Astrocyte of the spinal cord (primary cell): Measurements from ENCODE around the gene LRCOL1.

Experiments used
- DNase-seq: peaks from one replicate; pipeline ENCODE4 v3.0.0; 2011; ENCODE audit warnings: low read depth, low spot score
- H3K4me3 ChIP-seq: 2 replicates; pipeline ENCODE4 v1.5.1; 2011; ENCODE audit warnings: low read depth, mild to moderate bottlenecking, low read length, moderate library complexity
- CTCF ChIP-seq: IDR thresholded peaks from 2 replicates; pipeline ENCODE4 v1.5.1; 2012; ENCODE audit warnings: low read depth, mild to moderate bottlenecking, low read length, inconsistent platforms
- in situ Hi-C: cut with HindIII; loops from 2 replicates; pipeline ENCODE4 v1.10.0; 2017; ENCODE audit warnings: low sequenced_read_pairs

Gene LRCOL1

GRCh38 chr12:132641811-132642650 is 31.6 kb upstream of the LRCOL1 start:
- in situ Hi-C loops, result no loop called here
- no peak overlapping the region for H3K4me3 ChIP-seq
- TF ChIP-seq CTCF, result no peak
- DNase-seq, result no peak

- H3K4me3 ChIP-seq, result no peak overlapping the region
- in situ Hi-C loops, result no loop called here
- no peak for TF ChIP-seq CTCF
- no peak for DNase-seq
Measured at GRCh38 chr12:132640936-132641335, 30.6 kb upstream of the LRCOL1 start.

- TF ChIP-seq CTCF, result no peak
- no peak for DNase-seq
- in situ Hi-C loops, result no loop called here
- H3K4me3 ChIP-seq, result no peak overlapping the region
Measured at GRCh38 chr12:132639956-132640520, 29.7 kb upstream of the LRCOL1 start.

- H3K4me3 ChIP-seq, result no peak overlapping the region
- peak; percentile 95 for TF ChIP-seq CTCF
- in situ Hi-C loops, result no loop called here
- peak; percentile 51 for DNase-seq
Measured at GRCh38 chr12:132638541-132639408, 28.4 kb upstream of the LRCOL1 start.

GRCh38 chr12:132637811-132638210 is 27.4 kb upstream of the LRCOL1 start:
- in situ Hi-C loops, result no loop called here
- no peak for TF ChIP-seq CTCF
- no peak overlapping the region for H3K4me3 ChIP-seq
- no peak for DNase-seq
